Measurements from ENCODE around the gene UTP18.
"Not testable (repeated sequence)": the region's sequence is repeated elsewhere in the genome, so short reads cannot be mapped to it uniquely, and the experiment has no call there.

The UTP18 gene

DNA sequence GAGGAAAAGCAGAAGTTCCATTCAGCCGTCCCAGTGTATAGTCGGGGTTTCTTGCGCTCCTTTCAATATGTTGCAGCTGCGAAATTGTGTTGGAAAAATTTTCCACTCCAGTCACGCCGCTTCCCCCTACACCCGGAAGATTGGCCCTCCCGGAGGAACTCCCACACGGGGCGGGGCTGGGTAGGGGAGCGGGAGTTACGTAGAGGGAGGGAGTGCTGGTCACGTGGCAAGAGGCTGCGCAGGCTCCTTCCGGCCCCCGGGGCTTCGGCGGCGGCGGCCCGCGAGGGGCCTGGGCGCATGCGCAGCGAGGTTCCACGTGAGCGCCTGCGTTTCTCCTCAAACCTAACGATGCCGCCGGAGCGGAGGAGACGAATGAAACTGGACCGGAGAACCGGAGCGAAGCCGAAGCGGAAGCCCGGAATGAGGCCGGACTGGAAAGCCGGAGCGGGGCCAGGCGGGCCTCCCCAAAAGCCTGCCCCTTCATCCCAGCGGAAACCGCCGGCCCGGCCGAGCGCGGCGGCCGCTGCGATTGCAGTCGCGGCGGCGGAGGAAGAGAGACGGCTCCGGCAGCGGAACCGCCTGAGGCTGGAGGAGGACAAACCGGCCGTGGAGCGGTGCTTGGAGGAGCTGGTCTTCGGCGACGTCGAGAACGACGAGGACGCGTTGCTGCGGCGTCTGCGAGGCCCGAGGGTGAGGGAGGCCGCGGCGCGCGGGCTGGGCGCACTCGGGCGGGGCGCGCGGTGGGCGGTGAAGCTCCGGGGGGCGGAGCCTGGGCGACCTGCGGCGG, at the start of gene UTP18:
UTP18 (plus strand) TSS at position 310 of the 787 bp plus-strand sequence; CDS start at position 349, 39 bp downstream.
- no peak for FAIRE-seq

GRCh38 chr17:51214920-51215319, 45.4 kb upstream of the UTP18 start:
- FAIRE-seq, result no peak

DNA sequence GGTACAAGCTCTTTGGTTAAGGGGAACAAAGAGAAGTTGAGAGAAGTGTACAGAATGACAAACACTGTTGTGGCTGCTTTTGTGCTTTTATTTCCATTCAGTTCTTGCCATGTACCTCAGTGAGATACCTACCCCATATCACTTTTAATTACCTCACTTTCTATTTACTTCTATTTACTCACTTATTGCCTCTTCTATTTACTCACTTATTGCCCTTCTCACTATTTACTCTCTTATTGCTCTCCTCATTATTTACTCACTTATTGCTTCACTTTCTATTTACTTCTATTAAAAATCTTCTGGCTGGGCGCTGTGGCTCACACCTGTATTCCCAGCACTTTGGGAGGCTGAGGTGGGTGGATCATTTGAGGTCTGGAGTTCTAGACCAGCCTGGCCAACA, 42.4 kb upstream of the UTP18 start:
- no peak for FAIRE-seq

- no peak for FAIRE-seq
Measured at GRCh38 chr17:51221322-51221721, 39.0 kb upstream of the UTP18 start.

DNA sequence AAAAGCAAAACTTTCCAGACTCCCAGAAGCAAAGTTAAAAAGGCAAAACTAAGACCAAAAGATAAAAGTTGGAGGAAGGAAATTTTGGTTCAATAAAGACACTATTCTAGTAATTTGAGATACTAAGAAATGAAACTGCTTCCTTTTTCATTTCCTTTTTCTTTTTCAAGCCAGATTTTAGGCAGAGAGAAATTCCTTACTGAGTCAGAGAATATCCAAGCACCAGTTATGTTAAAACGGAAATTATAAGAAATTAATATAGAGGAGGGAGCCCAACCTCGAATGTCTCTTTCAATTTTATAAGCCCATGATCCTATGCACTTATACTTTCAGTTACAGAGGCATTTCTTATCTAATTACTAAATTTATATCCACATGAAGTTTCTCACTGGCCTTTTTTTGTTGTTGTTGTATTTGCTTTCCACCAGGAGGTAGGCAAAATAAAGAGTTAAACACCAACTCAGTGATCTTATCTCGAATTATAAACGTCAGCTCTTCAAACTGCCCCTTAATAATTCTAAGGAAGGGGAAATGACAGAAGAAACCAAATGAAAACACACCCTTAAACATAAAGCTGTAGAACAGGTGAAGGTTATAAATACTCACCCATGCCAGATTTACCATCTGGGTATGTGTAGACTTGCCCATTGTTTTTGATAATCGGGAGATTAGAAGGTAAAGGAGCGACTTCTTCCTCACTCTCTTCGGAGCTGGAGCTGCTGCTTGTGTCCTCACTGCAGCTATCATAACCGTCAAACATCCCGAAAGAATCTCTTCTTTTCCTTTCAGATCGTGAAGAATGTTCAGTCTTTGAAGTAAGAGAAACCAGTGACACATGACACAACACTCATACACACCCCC, 35.7 kb upstream of the UTP18 start:
- FAIRE-seq, result no peak

DNA sequence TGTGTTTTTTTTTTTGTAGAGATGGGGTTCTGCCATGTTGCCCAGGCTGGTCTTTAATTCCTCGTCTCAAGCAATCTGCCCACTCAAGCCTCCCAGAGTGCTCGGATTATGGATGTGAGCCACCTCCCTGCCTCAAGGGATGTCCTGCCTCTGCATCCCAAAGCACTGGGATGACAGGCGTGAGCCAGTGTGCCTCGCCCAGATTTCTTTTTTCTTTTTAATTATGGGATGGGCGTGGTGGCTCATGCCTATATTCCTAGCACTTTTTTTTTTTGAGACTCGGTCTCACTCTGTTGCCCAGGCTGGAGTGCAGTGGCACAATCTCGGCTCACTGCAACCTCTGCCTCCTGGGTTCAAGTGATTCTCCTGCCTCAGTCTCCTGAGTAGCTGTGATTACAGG, 34.8 kb upstream of the UTP18 start:
- not testable (repeated sequence) for FAIRE-seq

- no peak for FAIRE-seq
Measured at GRCh38 chr17:51228161-51228560, 32.2 kb upstream of the UTP18 start.

DNA sequence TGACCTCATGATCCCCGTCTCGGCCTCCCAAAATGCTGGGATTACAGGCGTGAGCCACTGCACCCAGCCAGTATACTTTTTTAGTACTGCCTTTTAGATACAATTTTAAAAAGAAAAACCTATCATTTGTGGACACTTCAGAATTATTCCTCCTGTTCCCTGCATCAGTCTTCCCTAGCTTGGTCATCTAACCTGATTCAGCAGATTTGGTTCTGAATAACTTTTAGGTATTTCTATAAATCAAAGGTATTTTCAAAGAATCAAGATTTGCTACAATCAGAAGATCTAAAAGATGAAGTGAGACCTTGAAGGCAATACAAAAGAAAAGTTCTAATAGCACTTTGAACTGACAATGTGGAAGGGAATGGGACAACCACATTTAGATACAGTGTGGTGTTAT, 30.5 kb upstream of the UTP18 start:
- no peak for FAIRE-seq

DNA sequence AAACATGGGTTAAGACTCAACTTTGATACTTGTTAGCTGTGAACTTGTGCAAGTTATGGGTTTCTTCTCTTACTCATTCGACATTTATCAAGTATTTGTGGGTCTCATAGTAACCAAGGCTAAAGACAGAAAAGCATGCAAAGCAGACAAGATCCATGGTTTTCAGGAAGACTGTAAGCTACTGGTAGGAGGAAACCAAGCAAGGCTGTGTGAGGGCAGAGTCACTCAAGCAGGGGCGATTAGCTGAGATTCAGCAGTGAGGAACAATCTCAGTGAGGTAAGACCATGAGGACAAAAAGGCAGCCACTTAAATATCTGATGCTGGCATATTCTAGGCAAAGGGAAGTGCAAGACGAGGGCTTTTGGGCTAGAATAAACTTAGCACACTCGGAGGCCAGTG, 30.0 kb upstream of the UTP18 start:
- FAIRE-seq, result no peak

DNA sequence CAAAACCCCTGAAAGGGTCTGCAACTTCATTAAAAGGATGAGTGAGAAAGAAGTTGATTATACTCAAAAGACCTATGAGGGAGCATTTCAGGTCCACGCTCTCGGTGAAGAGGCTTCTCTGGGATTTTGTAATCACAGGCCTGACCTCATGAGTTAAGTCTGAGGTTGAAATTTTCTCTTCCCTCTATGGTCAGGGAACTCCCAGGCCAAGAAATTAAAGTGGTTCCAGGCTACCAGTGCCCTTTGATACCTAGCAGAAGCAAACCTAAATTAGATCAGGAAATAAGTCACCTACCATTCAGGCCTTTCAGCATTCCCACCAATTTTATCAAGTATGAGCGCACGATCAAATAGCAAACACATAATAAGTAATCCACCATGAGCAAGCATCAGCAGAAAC, 28.3 kb upstream of the UTP18 start:
- no peak for FAIRE-seq

DNA sequence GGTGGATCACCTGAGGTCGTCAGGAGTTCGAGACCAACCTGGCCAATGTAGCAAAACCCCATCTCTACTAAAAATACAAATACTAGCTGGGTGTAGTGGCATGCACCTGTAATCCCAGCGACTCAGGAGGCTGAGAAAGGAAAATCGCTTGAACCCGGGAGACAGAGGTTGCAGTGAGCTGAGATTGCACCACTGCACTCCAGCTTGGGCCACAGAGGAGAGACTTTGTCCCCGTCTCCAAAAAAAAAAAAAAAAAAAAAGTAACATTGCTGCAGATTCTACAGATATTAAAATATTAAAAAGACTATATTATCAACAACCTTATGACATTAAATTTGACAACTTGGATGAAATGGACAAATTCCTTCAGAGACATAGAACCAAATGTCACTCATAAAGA, 26.2 kb upstream of the UTP18 start:
- no peak for FAIRE-seq

- FAIRE-seq, result no peak
Measured at GRCh38 chr17:51238255-51238887, 22.0 kb upstream of the UTP18 start.

GRCh38 chr17:51240275-51240674, 20.1 kb upstream of the UTP18 start:
- no peak for FAIRE-seq

DNA sequence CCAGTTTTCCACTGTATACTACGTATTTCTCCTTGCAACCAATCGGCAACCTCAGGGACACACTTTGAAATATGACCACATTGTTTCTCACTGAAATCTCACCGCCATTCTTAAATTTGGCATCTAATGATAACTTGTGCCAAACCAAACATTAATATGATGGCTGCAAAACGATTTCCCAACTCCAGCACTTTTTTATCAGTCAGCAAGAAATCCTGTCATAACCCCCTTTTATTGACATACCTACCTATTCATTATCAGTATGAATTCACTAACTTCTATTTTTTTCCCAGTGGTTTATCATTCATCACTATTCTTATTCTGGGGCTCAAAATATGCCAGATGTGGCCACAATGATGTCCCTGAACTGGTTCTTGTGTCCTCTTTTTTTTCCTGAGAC, 16.3 kb upstream of the UTP18 start:
- no peak for FAIRE-seq

DNA sequence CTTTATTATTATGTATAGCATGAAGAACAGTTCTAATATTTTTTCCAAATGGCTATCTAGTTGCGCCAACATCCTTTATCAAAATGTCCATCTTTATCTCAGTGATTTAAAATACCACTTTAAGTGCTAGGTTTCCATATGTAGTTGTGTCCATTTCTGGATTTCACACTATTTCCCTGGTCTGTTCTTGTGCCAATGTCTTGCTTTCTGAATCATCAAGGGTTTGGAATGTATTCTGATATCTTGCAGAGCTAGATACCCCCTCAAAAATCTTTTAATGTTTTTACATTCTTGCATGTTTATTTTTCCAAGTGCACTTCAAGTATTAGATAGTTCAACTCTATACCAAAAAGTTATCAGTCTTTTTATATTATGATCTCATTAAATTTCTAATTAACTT, 14.8 kb upstream of the UTP18 start:
- FAIRE-seq, result no peak

- no peak for FAIRE-seq
Measured at GRCh38 chr17:51250314-51250840, 10.0 kb upstream of the UTP18 start.

DNA sequence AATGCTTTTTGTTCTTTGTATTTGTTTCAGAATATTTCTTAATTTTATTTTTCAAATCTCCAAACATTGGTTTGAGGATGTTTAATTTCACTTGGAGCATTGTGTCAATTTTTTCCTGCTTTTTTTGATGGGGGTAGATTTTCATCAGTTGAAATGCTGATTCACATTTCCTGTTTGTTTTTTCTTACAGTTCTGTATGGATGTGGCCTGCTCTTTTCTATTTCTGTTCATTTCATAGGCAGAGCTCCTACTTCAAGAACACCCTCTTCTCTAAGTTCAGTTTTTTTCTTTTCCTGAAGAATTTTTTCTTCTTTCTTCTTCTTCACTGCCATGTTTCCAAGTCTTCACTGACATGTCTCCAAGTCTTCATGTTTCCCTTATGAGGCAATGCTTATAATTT, 9.3 kb upstream of the UTP18 start:
- no peak for FAIRE-seq

DNA sequence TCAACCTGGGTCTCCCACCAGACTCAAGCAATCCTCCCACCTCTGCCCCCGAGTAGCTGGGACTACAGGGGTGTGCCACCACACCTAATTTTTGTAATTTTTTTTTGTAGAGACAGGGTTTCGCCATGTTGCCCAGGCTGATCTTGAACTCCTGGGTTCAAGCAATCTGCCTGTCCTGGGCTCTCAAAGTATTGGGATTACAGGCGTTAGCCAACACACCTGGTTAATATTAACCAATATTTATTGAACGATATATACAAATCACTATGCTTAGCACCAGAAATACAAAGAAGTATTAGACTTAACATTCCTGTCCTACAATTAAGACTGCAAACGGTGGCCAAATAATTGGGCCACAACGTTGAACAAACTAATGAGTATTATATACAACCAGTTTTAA, 4.7 kb upstream of the UTP18 start:
- FAIRE-seq, result no peak

- no peak for FAIRE-seq
Measured at GRCh38 chr17:51256101-51256500, 4.2 kb upstream of the UTP18 start.

DNA sequence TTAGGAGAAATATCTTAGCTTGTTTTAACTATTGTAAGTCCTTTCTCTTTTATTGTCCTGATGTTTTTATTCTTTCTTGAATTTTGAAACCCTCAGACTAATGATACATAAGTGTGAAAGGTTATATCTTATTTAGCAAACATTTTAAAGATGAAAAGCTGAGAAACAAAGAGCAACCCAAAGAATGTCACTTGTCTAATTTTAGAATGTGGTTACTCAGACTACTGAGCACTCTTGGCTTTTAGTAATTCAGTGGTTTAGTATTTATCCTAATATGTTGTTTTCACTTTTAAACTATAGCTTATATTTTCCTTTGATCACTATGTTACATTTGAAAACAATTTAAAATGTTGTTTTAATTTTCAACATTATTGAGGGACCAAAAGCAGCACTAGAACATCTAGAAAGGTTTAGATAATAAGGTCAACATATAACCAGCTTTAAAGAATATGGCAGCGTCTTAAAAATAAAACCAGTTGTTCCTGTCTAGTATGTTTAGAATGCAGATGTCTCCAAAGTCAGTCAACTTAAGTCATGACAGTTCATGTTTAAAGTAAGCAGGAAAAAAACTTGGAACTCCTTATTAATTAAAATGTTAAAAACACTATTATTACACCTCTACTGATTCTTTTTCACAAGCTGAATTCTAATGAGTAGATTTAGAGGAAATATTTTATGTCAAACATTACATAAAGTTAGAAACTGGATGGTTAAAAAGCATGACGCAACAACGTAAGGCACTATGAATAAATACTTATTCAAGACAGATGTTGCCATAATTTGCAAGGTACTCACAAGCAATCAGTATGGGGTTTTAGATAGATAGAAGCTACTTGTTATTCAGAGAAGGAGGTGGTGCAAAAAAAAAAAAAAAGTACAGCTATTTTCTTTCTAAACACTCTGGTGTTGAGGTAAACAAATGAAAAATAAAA, 2.9 kb upstream of the UTP18 start:
- FAIRE-seq, result no peak

DNA sequence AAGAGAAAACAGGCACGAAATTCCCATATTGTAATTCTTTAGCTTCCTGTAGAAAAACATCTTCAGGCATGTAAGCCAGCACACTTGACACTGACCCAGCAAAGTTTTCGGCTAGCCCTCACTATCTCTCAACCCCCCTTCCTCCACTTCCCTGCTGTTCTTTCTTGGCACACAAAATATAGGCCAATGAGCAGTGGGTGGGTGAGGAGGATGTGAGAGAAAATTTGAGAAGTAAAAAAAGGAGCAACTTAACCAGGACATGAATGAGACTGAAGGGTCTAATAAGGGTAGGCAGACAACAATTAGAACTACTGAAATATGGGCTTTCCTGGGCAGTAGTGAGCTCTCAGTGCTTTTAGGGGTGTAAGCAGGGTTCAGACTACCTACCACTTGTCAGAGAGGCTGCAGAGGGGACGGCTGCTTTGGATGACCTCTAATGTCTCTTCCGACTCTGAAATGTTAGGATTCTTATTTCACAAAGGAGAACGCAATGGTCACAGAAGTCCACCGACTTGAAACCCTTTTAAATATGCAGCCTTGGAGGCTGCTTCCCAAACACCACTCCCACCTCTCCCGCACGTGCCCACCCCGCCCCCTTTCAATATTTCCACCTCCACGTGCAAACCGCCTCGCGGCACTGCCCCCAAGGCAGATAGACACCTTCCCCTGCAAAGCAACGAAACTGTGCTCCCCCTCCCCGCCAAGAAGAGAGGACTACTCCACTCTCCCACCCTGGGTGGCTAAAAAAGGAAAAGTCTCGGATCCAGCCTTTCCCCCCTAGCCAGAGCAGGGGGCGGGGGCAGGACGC, 1.4 kb upstream of the UTP18 start:
- no peak for FAIRE-seq
